NCI-H1417 treated with DMSO at 0.1 percent for 48 hours (cell line): ENCODE measurements around the gene GALNT18.

Experiments
- DNase-seq: peaks from one replicate; lab custom pipeline; 2025; lab: John Stamatoyannopoulos, UW

The GALNT18 gene

DNA sequence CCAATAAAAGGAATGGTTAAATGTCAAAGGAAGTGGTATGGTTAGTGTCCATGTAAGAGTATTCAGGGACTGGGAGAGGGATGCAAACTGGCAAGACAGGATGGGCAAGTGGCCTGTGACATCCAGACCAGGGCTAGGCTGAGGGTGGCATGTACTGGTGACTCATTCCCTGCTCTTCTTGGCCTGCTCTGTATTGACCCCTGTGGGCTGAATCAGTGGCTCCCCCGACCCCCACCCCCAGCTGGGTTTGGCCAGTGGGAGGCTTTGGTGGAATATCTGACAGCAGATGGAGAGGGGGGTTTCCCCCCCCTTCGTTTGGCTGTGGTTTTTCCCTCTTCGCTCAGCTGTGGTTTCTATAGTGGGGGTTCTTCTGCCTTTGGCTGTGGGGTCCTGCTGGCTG, 356.5 kb downstream of the GALNT18 start:
- no peak for DNase-seq

DNA sequence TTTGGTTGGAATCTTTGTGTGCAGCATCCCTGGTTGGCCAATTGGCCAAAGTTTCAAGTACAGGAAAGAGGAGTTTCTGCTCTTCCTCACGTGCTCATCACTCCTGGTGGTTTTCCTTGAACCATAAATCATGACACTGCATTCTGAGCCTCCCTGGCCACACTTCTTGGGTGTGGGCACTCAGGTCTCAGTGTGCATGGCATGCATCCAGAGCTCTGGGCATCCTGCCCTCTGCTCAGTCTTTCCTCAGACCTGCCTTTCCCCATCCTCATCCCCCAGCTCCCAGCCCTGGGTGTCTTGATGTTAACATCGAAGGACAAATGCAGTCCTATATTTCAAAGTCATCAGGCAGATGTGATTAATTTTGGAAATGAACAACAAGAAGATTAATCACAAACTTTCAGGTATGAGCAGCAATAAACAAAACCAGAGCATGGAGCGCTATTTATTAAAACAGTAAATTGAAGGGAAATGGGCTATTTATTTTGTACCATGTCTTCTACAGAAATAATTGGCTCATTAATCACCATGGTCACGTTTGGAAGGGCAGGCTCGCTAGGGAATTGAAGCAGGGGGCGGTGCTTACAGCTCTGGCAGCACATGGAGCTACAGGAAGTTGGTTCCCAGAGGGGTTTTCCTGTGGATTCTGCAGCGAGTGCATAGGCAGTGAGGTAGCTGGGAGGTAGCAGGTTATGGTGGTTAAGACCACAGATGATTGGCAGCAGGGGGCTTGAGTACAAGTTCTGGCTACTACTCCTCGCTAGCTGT, 358.4 kb downstream of the GALNT18 start:
- DNase-seq, result peak; percentile 78

GRCh38 chr11:11262171-11262920, 359.5 kb downstream of the GALNT18 start:
- DNase-seq, result no peak

- no peak for DNase-seq
Observed at GRCh38 chr11:11261629-11262028, 360.2 kb downstream of the GALNT18 start.

- no peak for DNase-seq
Observed at GRCh38 chr11:11260903-11261302, 360.9 kb downstream of the GALNT18 start.

- DNase-seq, result no peak
Observed at GRCh38 chr11:11253995-11254394, 367.8 kb downstream of the GALNT18 start.

- DNase-seq, result no peak
Observed at GRCh38 chr11:11253497-11253896, 368.3 kb downstream of the GALNT18 start.

- no peak for DNase-seq
Observed at GRCh38 chr11:11252403-11252802, 369.4 kb downstream of the GALNT18 start.

- DNase-seq, result no peak
Observed at GRCh38 chr11:11251394-11251970, 370.3 kb downstream of the GALNT18 start.

DNA sequence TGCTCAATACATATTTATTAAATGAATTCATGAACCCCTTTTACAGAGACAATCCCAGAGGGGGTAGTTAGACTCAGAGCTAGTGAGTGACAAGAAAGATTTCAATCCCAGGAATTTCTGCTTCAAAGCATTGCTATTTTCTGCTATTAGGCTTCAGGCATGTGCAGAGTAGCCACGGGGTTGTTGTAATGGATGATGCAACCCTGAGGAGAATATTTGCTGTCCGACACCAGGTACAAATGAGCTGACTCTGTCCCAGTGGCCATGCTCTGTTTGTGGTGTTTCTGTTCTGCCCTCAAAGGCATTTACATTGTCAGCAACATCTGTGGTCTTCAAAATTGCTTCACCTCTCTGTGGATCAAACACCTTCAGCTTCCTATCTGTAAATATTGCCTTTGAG, 371.3 kb downstream of the GALNT18 start:
- DNase-seq, result no peak

GRCh38 chr11:11247576-11247975, 374.2 kb downstream of the GALNT18 start:
- DNase-seq, result no peak

- DNase-seq, result no peak
Observed at GRCh38 chr11:11247086-11247485, 374.7 kb downstream of the GALNT18 start.

DNA sequence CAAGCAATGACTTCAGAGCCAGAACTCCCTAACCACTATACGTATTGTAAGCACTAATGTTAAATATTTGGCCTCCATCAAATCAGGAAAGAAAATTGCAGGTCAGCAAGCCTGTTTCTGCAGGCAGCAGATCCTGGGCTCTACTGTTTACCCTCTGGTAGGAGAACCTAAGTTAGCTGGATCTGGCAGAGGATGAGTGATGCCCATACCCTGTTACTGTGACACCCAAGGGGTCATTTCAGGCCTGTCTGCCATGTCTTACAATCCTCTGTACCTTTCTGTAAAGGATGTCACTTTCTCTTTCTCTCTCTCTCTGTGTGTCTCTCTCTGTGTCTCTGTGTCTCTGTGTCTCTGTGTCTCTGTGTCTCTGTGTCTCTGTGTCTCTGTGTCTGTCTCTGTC, 375.6 kb downstream of the GALNT18 start:
- DNase-seq, result no peak

GRCh38 chr11:11245453-11245852, 376.4 kb downstream of the GALNT18 start:
- no peak for DNase-seq

- DNase-seq, result no peak
Observed at GRCh38 chr11:11244470-11245080, 377.2 kb downstream of the GALNT18 start.

GRCh38 chr11:11243590-11244469, 378.0 kb downstream of the GALNT18 start:
- peak; percentile 66 for DNase-seq

- DNase-seq, result no peak
Observed at GRCh38 chr11:11243209-11243589, 378.6 kb downstream of the GALNT18 start.

GRCh38 chr11:11241284-11241683, 380.5 kb downstream of the GALNT18 start:
- DNase-seq, result no peak

GRCh38 chr11:11239959-11240358, 381.8 kb downstream of the GALNT18 start:
- no peak for DNase-seq

- no peak for DNase-seq
Observed at GRCh38 chr11:11237070-11237832, 384.6 kb downstream of the GALNT18 start.

DNA sequence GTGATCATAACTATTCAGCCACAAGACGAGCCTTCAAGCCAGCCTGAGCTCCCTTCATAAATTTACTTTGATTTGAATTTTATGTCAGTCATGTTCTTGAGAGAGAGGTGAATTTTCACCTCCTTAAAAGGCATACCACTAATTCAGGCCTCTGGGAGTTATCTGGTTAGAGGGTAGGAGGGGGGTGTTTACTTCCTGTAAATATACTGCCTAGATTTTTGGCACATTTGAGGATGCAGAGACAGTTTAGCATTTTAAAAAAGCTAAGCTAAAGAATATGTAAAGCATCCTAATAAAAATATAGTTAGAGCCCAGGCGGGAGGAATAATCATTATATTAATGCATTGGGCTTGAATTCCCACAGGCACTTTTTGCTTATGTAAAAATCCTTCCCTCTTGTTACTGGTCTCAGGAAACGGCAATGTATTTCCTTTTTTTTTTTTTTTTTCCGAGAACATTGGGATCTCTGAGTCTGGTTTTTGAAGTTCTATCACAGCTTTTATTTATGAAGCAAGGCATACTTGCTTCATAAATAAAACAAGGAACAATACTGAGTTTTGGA, 385.2 kb downstream of the GALNT18 start:
- DNase-seq, result no peak
